HG02588 (cell line): ENCODE measurements around the gene MRPL39.
A peak's percentile ranks its signal among the peaks of the same experiment; 100 is the strongest.

Experiments
- ATAC-seq: cut with Tn5 transposase; IDR thresholded peaks from one replicate; pipeline ENCODE4 v1.9.1; 2021; ENCODE audit warnings: mild to moderate bottlenecking, moderate library complexity; ENCODE audit not compliant: unreplicated experiment

The MRPL39 gene

GRCh38 chr21:25615880-25616279 is 8.6 kb upstream of the MRPL39 start:
- no peak for ATAC-seq

GRCh38 chr21:25614441-25614840 is 7.2 kb upstream of the MRPL39 start:
- no peak for ATAC-seq

GRCh38 chr21:25608044-25608737 is 910 bp upstream of the MRPL39 start:
- peak; percentile 83 for ATAC-seq

DNA sequence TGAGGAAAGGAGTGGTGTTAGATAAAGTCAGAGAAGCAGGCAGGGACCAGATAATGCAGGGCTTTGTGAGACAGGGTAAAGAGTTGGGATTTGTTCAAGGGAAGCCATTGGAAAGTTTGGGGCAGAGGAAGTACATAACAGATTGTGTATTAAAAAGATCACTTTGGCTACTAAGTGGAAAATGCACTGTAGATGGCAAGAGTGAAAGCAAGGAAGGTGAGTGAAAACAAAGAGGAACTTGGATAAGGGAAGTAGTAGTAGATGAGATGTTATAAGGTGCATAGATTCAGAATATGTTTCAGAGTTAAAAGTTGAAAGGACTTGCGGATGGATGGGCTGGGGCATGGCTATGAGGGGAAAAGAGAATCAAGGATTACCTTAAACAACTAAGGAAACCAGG is 17.4 kb downstream of the MRPL39 start:
- ATAC-seq: no peak

- no peak for ATAC-seq
These were observed 20.5 kb downstream of the MRPL39 start for GRCh38 chr21:25586791-25587190.

- no peak for ATAC-seq
These were observed 21.0 kb downstream of the MRPL39 start for GRCh38 chr21:25586326-25586725.

DNA sequence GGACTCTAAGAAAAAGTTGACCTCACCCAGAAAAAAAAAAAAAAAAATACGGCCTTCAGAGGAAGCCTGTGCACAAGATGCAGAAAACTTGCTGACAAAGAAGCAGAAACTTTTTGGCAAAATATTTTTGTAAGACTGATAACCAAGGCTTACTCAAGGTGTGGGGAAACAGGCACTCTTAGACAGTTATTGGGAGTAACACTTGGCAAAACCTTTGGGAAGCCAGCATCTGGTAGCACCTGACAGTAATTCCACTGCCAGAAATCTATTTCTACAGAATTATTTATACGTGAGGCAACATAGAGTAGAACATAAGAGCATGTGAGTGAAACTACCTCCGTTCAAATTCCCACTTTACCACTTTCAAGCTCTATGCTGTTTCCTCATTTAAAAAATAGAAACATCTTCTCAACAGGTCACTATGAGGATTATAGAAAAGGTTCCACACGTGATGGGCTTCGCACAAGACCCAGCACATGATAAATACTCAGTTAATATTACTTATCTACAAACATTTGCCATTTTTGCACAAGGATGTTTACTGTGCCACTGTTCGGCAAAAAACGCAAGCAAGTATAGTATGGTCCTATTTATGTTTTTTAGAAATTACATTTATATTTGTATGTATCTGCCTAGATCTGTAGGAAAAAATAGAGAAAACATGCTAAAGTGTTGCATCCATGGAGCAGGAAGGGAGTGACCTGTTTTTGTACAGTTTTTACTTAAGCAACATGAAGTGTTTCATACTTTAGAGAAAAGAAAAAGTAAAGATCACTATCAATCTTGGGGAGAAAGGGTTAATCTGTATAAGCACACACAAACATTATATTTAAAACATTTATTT is 22.2 kb downstream of the MRPL39 start:
- ATAC-seq: no peak

GRCh38 chr21:25583370-25584130 is 23.7 kb downstream of the MRPL39 start:
- ATAC-seq: no peak

- ATAC-seq: no peak
These were observed 24.4 kb downstream of the MRPL39 start for GRCh38 chr21:25582888-25583287.

DNA sequence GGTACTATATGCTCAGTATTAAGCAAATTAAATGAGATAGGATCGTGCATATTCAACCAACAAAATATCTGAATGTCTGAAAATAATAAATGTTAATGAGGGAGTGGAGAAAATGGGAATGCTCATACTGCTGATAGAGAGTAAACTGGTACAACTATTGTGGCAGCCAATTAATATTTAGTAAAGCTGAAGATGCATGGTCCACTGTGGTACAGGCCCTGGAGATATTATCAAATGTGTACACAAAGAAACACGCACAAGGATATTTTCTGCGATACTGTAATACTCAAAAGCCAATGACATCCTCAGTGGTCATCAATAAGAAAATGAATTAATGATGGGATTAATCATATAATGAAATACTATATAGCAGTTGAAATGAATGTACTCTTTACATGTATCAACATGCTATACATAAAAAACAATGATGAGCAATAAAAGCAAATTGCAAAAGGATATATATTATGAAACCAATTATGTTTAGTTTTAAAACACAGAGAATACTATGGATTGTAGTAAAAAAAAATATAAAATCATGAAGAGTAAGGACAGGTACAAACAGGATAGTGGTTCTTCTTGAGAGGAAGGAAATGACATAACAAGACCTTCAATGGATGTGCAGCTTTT is 25.0 kb downstream of the MRPL39 start:
- ATAC-seq: no peak

DNA sequence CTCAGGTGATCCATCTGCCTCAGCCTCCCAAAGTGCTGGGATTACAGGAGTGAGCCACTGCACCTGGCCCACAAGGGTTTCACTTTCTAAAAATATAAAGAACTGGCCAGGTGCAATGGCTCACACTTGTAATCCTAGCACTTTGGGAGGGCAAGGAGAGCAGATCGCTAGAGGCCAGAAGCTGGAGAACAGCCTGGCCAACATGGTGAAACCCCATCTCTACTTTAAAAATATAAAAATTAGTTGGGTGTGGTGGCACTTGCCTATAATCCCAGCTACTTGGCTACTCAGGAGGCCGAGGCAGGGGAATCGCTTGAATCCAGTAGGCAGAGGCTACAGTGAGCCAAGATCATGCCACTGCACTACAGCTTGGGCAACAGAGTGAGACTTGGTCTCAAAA is 25.7 kb downstream of the MRPL39 start:
- ATAC-seq: no peak

- no peak for ATAC-seq
These were observed 26.4 kb downstream of the MRPL39 start for GRCh38 chr21:25580912-25581260.

- ATAC-seq: no peak
These were observed 27.9 kb downstream of the MRPL39 start for GRCh38 chr21:25579226-25580013.

GRCh38 chr21:25578056-25578961 is 29.0 kb downstream of the MRPL39 start:
- ATAC-seq: peak; percentile 26

DNA sequence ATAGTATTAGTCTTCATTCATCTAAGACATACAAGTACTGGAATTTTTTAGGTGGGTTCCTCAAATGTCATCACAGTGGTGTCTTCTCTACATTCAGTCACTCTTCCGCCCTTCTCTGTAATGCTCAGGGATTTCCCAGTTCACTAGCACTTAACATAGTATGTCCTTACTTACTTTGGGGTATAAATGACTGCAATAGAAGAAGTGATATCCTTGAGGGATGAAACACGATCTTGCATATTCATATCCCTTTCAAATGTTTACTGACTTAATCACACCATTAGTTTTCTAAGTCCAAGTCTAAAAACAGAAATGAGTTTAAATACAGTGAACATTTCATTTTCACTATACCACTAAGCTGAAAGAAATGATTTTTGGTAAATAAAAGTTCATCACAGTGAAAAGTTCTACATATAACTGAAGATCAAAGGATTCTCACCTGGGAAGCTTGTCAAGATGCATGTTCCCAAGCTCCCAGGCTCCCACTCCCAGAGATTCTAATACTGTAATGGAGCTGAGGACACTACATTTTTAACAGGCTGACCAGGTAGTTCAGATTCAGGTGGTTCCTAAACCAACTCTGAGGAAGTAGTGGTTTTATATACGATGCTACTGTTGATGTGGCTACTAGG is 29.7 kb downstream of the MRPL39 start:
- ATAC-seq: no peak

GRCh38 chr21:25573409-25574206 is 33.7 kb downstream of the MRPL39 start:
- peak; percentile 29 for ATAC-seq

DNA sequence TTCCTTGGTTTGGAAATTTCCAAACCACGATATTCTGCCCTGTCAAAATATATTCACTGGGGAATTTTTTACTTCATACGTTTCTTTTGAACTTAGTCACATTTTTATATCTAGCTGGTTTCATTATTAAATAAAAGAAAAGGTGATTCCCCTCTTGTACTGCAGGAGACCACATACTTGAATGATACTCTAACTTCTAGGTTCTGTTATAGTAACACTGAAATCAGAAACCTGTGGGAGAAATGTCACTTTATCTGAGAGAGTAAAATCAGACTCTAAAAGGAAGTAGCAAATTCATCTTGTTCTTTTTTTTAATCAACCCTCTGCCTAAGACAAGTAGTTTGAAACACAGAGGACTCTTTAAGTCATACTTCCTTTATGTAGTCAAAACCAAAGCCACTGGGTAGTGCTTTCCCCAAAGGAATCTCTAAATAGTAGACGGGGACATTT is 34.4 kb downstream of the MRPL39 start:
- peak; percentile 41 for ATAC-seq

DNA sequence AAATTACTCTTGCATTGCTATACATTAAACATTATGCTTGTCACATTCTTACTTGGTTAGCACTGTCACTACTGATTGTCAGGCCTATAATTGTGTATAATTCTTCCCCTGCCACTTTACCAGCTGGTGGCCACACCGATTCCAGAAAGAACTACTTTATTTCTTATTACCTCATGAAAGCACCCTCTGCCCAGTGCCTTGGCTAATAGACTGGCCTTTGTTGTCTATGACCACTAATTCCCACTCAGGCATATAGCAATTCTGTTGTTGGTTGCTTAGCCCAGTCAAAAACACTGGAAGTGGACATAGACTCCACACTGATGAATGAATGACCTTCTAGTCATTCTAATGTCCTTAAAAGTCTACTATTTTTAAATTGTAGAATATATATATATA is 35.6 kb downstream of the MRPL39 start:
- ATAC-seq: no peak
